Inflammatory macrophage treated with lipopolysaccharide for 4 hours (primary cell): Measurements from ENCODE around the gene DND1.
"Not testable (repeated sequence)": the region's sequence is repeated elsewhere in the genome, so short reads cannot be mapped to it uniquely, and the experiment has no call there.

Experiments used
- DNase-seq: peaks from one replicate; pipeline ENCODE4 v3.0.0-alpha.2; 2020

The DND1 gene

GRCh38 chr5:140628711-140629110 is 44.7 kb downstream of the DND1 start:
- DNase-seq: no peak

- DNase-seq: no peak
These were observed 45.4 kb downstream of the DND1 start for GRCh38 chr5:140627972-140628371.

GRCh38 chr5:140624886-140625285 is 48.5 kb downstream of the DND1 start:
- DNase-seq: not testable (repeated sequence)

GRCh38 chr5:140623061-140623460 is 50.3 kb downstream of the DND1 start:
- not testable (repeated sequence) for DNase-seq

GRCh38 chr5:140622301-140622700 is 51.1 kb downstream of the DND1 start:
- no peak for DNase-seq
